Memory B cell (primary cell): ENCODE results near the gene KRT28.
"Not testable (repeated sequence)": the region's sequence is repeated elsewhere in the genome, so short reads cannot be mapped to it uniquely, and the experiment has no call there.

Experiments used
- ATAC-seq: fragments of 150-1000 bp; cut with Tn5 transposase; 2 replicates; pipeline ENCODE4 v1.10.0; 2021; ENCODE audit warnings: low read depth, mild to moderate bottlenecking, moderate library complexity
- DNase-seq, 2 donors: peaks; one replicate each; pipeline ENCODE4 v3.0.0; 2022; ENCODE audit warnings: low spot score in 2 of 2
- H3K27ac Mint-ChIP-seq: one replicate; pipeline ENCODE4 v1.8.0; 2022; ENCODE audit warnings: mild to moderate bottlenecking, moderate library complexity, mixed read lengths
- H3K27me3 Mint-ChIP-seq: one replicate; pipeline ENCODE4 v1.8.0; 2022; ENCODE audit warnings: mixed read lengths
- H3K36me3 Mint-ChIP-seq: one replicate; pipeline ENCODE4 v1.8.0; 2022; ENCODE audit warnings: mild to moderate bottlenecking, mixed read lengths
- H3K4me1 Mint-ChIP-seq: one replicate; pipeline ENCODE4 v1.8.0; 2022; ENCODE audit warnings: mixed read lengths
- H3K4me3 Mint-ChIP-seq: one replicate; pipeline ENCODE4 v1.8.0; 2022; ENCODE audit warnings: mild to moderate bottlenecking, moderate library complexity, mixed read lengths
- H3K9me3 Mint-ChIP-seq: one replicate; pipeline ENCODE4 v1.8.0; 2022; ENCODE audit warnings: mixed read lengths

KRT28 gene

GRCh38 chr17:40779181-40779909 is 20.4 kb downstream of the KRT28 start:
- no peaks in the 10 kb centered on the region for H3K9me3 Mint-ChIP-seq
- ATAC-seq, result peak; percentile 29
- no peak overlapping the region for H3K27ac Mint-ChIP-seq
- DNase-seq, result no peak
- no peaks in the 10 kb centered on the region for H3K4me1 Mint-ChIP-seq
- peaks cover 18% of the 10 kb centered on the region for H3K27me3 Mint-ChIP-seq
- H3K4me3 Mint-ChIP-seq, result peak overlapping the region; percentile 25
- H3K36me3 Mint-ChIP-seq, result no peaks in the 10 kb centered on the region

GRCh38 chr17:40778461-40778860 is 21.3 kb downstream of the KRT28 start:
- Mint-ChIP-seq H3K4me3 (no peak overlapping the region), H3K9me3 (no peaks in the 10 kb centered on the region), H3K36me3 (no peaks in the 10 kb centered on the region), H3K4me1 (no peaks in the 10 kb centered on the region), H3K27ac (no peak overlapping the region), H3K27me3 (peaks cover 18% of the 10 kb centered on the region)
- no peak for DNase-seq
- ATAC-seq, result no peak

- Mint-ChIP-seq H3K9me3 (no peaks in the 10 kb centered on the region), H3K27me3 (peaks cover 14% of the 10 kb centered on the region), H3K4me3 (no peak overlapping the region), H3K27ac (no peak overlapping the region), H3K36me3 (no peaks in the 10 kb centered on the region), H3K4me1 (no peaks in the 10 kb centered on the region)
- ATAC-seq (no peak), DNase-seq (no peak)
Observed at GRCh38 chr17:40777971-40778370, 21.8 kb downstream of the KRT28 start.

GRCh38 chr17:40777459-40777858 is 22.3 kb downstream of the KRT28 start:
- Mint-ChIP-seq H3K36me3 (no peaks in the 10 kb centered on the region), H3K9me3 (no peaks in the 10 kb centered on the region), H3K27ac (no peak overlapping the region), H3K27me3 (peaks cover 14% of the 10 kb centered on the region), H3K4me1 (no peaks in the 10 kb centered on the region), H3K4me3 (no peak overlapping the region)
- ATAC-seq, result no peak
- DNase-seq, result no peak

- peaks cover 19% of the 10 kb centered on the region for H3K27me3 Mint-ChIP-seq
- H3K36me3 Mint-ChIP-seq, result no peaks in the 10 kb centered on the region
- no peaks in the 10 kb centered on the region for H3K9me3 Mint-ChIP-seq
- H3K4me3 Mint-ChIP-seq, result no peak overlapping the region
- H3K27ac Mint-ChIP-seq, result no peak overlapping the region
- ATAC-seq (no peak), DNase-seq (no peak)
- H3K4me1 Mint-ChIP-seq, result no peaks in the 10 kb centered on the region
Observed at GRCh38 chr17:40775945-40776344, 23.8 kb downstream of the KRT28 start.

GRCh38 chr17:40772101-40772500 is 27.7 kb downstream of the KRT28 start, which contains the start of gene KRT26:
Gene KRT26, minus strand, starts transcription at chr17:40772201. Its CDS starts 88 bp downstream, at chr17:40772113.
- Mint-ChIP-seq H3K27ac (no peak within 1 kb of the TSS), H3K27me3 (peaks cover 21% of the 10 kb centered on the region), H3K36me3 (no peaks in the 10 kb centered on the region), H3K9me3 (no peaks in the 10 kb centered on the region), H3K4me1 (no peaks in the 10 kb centered on the region), H3K4me3 (no peak within 1 kb of the TSS)
- DNase-seq (no peak), ATAC-seq (no peak)

GRCh38 chr17:40765657-40766056 is 34.1 kb downstream of the KRT28 start:
- no peaks in the 10 kb centered on the region for H3K4me1 Mint-ChIP-seq
- DNase-seq, result no peak
- H3K9me3 Mint-ChIP-seq, result peaks cover 11% of the 10 kb centered on the region
- no peak overlapping the region for H3K27ac Mint-ChIP-seq
- H3K36me3 Mint-ChIP-seq, result no peaks in the 10 kb centered on the region
- H3K4me3 Mint-ChIP-seq, result no peak overlapping the region
- no peak for ATAC-seq
- peaks cover 14% of the 10 kb centered on the region for H3K27me3 Mint-ChIP-seq

- H3K4me3 Mint-ChIP-seq, result no peak overlapping the region
Observed at GRCh38 chr17:40763752-40764151, 36.0 kb downstream of the KRT28 start.

GRCh38 chr17:40760105-40761016 is 39.4 kb downstream of the KRT28 start:
- peaks cover 10% of the 10 kb centered on the region for H3K36me3 Mint-ChIP-seq
- H3K9me3 Mint-ChIP-seq, result peaks cover 33% of the 10 kb centered on the region
- H3K27me3 Mint-ChIP-seq, result peaks cover 19% of the 10 kb centered on the region
- no peak overlapping the region for H3K4me3 Mint-ChIP-seq
- no peak for ATAC-seq
- H3K27ac Mint-ChIP-seq, result no peak overlapping the region
- H3K4me1 Mint-ChIP-seq, result no peaks in the 10 kb centered on the region
- no peak for DNase-seq

More at GRCh38 chr17:40763752-40764151, 36.0 kb downstream of the KRT28 start:
- Mint-ChIP-seq H3K36me3 (peaks cover 5% of the 10 kb centered on the region), H3K27ac (no peak overlapping the region), H3K4me1 (no peaks in the 10 kb centered on the region), H3K9me3 (peaks cover 20% of the 10 kb centered on the region), H3K27me3 (peaks cover 16% of the 10 kb centered on the region)
- ATAC-seq (no peak), DNase-seq (no peak)

GRCh38 chr17:40755231-40755630 is 44.5 kb downstream of the KRT28 start, which contains the start of gene KRT25:
Gene KRT25, minus strand, starts transcription at chr17:40755331. Its CDS starts 60 bp downstream, at chr17:40755271.
- H3K4me3 Mint-ChIP-seq, result no peak within 1 kb of the TSS
- peaks cover 13% of the 10 kb centered on the region for H3K27me3 Mint-ChIP-seq
- ATAC-seq (no peak), DNase-seq (no peak)
- H3K4me1 Mint-ChIP-seq, result no peaks in the 10 kb centered on the region
- peaks cover 20% of the 10 kb centered on the region for H3K9me3 Mint-ChIP-seq
- no peak within 1 kb of the TSS for H3K27ac Mint-ChIP-seq
- H3K36me3 Mint-ChIP-seq, result peaks cover 10% of the 10 kb centered on the region

GRCh38 chr17:40753804-40754203 is 46.0 kb downstream of the KRT28 start:
- H3K36me3 Mint-ChIP-seq, result peaks cover 5% of the 10 kb centered on the region
- no peaks in the 10 kb centered on the region for H3K4me1 Mint-ChIP-seq
- no peak overlapping the region for H3K27ac Mint-ChIP-seq
- ATAC-seq (no peak), DNase-seq (no peak)
- H3K27me3 Mint-ChIP-seq, result peaks cover 11% of the 10 kb centered on the region
- no peak overlapping the region for H3K4me3 Mint-ChIP-seq
- peaks cover 12% of the 10 kb centered on the region for H3K9me3 Mint-ChIP-seq

GRCh38 chr17:40751065-40751464 is 48.7 kb downstream of the KRT28 start:
- DNase-seq, result no peak
- no peak overlapping the region for H3K27ac Mint-ChIP-seq
- no peaks in the 10 kb centered on the region for H3K4me1 Mint-ChIP-seq
- peaks cover 19% of the 10 kb centered on the region for H3K27me3 Mint-ChIP-seq
- no peaks in the 10 kb centered on the region for H3K9me3 Mint-ChIP-seq
- ATAC-seq, result no peak
- H3K4me3 Mint-ChIP-seq, result no peak overlapping the region
- H3K36me3 Mint-ChIP-seq, result no peaks in the 10 kb centered on the region

- H3K27ac Mint-ChIP-seq, result no peak overlapping the region
- no peaks in the 10 kb centered on the region for H3K4me1 Mint-ChIP-seq
- ATAC-seq (no peak), DNase-seq (no peak)
- peaks cover 21% of the 10 kb centered on the region for H3K27me3 Mint-ChIP-seq
- H3K36me3 Mint-ChIP-seq, result no peaks in the 10 kb centered on the region
- H3K9me3 Mint-ChIP-seq, result no peaks in the 10 kb centered on the region
- H3K4me3 Mint-ChIP-seq, result no peak overlapping the region
Observed at GRCh38 chr17:40750391-40750790, 49.4 kb downstream of the KRT28 start.

GRCh38 chr17:40748666-40749065 is 51.1 kb downstream of the KRT28 start:
- H3K36me3 Mint-ChIP-seq, DNase-seq, ATAC-seq, H3K4me1 Mint-ChIP-seq, H3K9me3 Mint-ChIP-seq, H3K4me3 Mint-ChIP-seq, H3K27ac Mint-ChIP-seq: not testable (repeated sequence)
- H3K27me3 Mint-ChIP-seq, result peaks cover 26% of the 10 kb centered on the region
